Right ventricle myocardium inferior (tissue), 1 donor: ENCODE results near the gene ELOVL5. TPM values are rescaled to one million over a fixed set of nuclear protein-coding genes. Genes with fewer than 3 reads are reported as not detected.
"Not testable (repeated sequence)": the region's sequence is repeated elsewhere in the genome, so short reads cannot be mapped to it uniquely, and the experiment has no call there.

Experiments used
- ATAC-seq: fragments of 200-7000 bp; cut with Tn5 transposase; one replicate; pipeline ENCODE4 v1.9.1; 2020; ENCODE audit warnings: mild to moderate bottlenecking, moderate library complexity
- DNase-seq: peaks from one replicate; pipeline ENCODE4 v3.0.0; 2021; ENCODE audit errors: missing footprints
- intact Hi-C: fragments of 100-400 bp; cut with DNase I; formaldehyde crosslinking; loops from one replicate; pipeline ENCODE4 v1.11.0; 2022
- total RNA-seq: library from RNA; stranded (reverse); fragmentation: NEBNext Ultra II Directional; extraction: Animal tissue kit (Norgen Biotek cat#: 25700); gene quantifications from one replicate; pipeline ENCODE4 v1.2.1, GENCODE V29; 2021
- donor health status: DM: no; HTN: yes; CAD: no; lungs with severe emphysema.

Gene ELOVL5
- total RNA-seq, 1 donor from 2014 or later, result 28.0 TPM

- DNase-seq (no peak), ATAC-seq (no peak)
- intact Hi-C loops, result no loop called here
Observed at GRCh38 chr6:53338304-53338703, 10.4 kb downstream of the ELOVL5 start.

- no peak for DNase-seq
Observed at GRCh38 chr6:53336070-53336469, 12.7 kb downstream of the ELOVL5 start.

GRCh38 chr6:53335224-53335994 is 13.3 kb downstream of the ELOVL5 start:
- DNase-seq (no peak), ATAC-seq (no peak)
- intact Hi-C loops, result no loop called here

More at GRCh38 chr6:53336070-53336469, 12.7 kb downstream of the ELOVL5 start:
- intact Hi-C loops, result no loop called here
- no peak for ATAC-seq

- DNase-seq (no peak), ATAC-seq (no peak)
- intact Hi-C loops, result no loop called here
Observed at GRCh38 chr6:53333439-53334408, 15.0 kb downstream of the ELOVL5 start.

GRCh38 chr6:53331678-53332077 is 17.1 kb downstream of the ELOVL5 start:
- intact Hi-C loops, result no loop called here
- ATAC-seq (no peak), DNase-seq (no peak)

- DNase-seq, result no peak
- intact Hi-C loops, result no loop called here
Observed at GRCh38 chr6:53330137-53330536, 18.6 kb downstream of the ELOVL5 start.

GRCh38 chr6:53328375-53328774 is 20.4 kb downstream of the ELOVL5 start:
- ATAC-seq (no peak), DNase-seq (no peak)
- intact Hi-C loops, result no loop called here

More at GRCh38 chr6:53330137-53330536, 18.6 kb downstream of the ELOVL5 start:
- ATAC-seq, result no peak

GRCh38 chr6:53327017-53327395 is 21.7 kb downstream of the ELOVL5 start:
- intact Hi-C loops, result no loop called here
- peak; percentile 25 for ATAC-seq
- no peak for DNase-seq

GRCh38 chr6:53326372-53327016 is 22.3 kb downstream of the ELOVL5 start:
- ATAC-seq (peak; percentile 59), DNase-seq (peak; percentile 45)
- intact Hi-C loops, result no loop called here

GRCh38 chr6:53325785-53326184 is 23.0 kb downstream of the ELOVL5 start:
- ATAC-seq (peak; percentile 32), DNase-seq (no peak)
- intact Hi-C loops, result no loop called here

- ATAC-seq (no peak), DNase-seq (no peak)
- intact Hi-C loops, result no loop called here
Observed at GRCh38 chr6:53322188-53323029, 26.3 kb downstream of the ELOVL5 start.

GRCh38 chr6:53321701-53322100 is 27.0 kb downstream of the ELOVL5 start:
- ATAC-seq (no peak), DNase-seq (no peak)
- intact Hi-C loops, result no loop called here

GRCh38 chr6:53320964-53321363 is 27.8 kb downstream of the ELOVL5 start:
- ATAC-seq (no peak), DNase-seq (no peak)
- intact Hi-C loops, result no loop called here

GRCh38 chr6:53318429-53318828 is 30.3 kb downstream of the ELOVL5 start:
- DNase-seq (no peak), ATAC-seq (no peak)
- intact Hi-C loops, result no loop called here

GRCh38 chr6:53317861-53318260 is 30.9 kb downstream of the ELOVL5 start:
- no peak for ATAC-seq
- no peak for DNase-seq
- intact Hi-C loops, result no loop called here

- ATAC-seq, intact Hi-C loops, DNase-seq: not testable (repeated sequence)
Observed at GRCh38 chr6:53317299-53317698, 31.5 kb downstream of the ELOVL5 start.

GRCh38 chr6:53316142-53316541 is 32.6 kb downstream of the ELOVL5 start:
- intact Hi-C loops, result no loop called here
- no peak for DNase-seq
- no peak for ATAC-seq

- no peak for ATAC-seq
- intact Hi-C loops, result no loop called here
Observed at GRCh38 chr6:53315086-53315724, 33.5 kb downstream of the ELOVL5 start.

More at GRCh38 chr6:53315086-53315724, 33.5 kb downstream of the ELOVL5 start:
- no peak for DNase-seq
